Transverse colon (tissue), 3 donors: Measurements from ENCODE around the gene MDH1B.
"Not testable (repeated sequence)": the region's sequence is repeated elsewhere in the genome, so short reads cannot be mapped to it uniquely, and the experiment has no call there.

Experiments
- EP300 ChIP-seq: sonication (generic); formaldehyde crosslinking; IDR thresholded peaks from one replicate; pipeline ENCODE4 v1.6.1; 2017; ENCODE audit warnings: antibody characterized with exemption, low read depth
- TF ChIP-seq, protein P1 (sequence below), 5 experiments: fragments of 200-600 bp in 3 of 5; fragments of 450-650 bp in 2 of 5; sonication (generic) in 3 of 5; IDR thresholded peaks; 1 replicate in 2 of 5; 2 replicates in 3 of 5; pipeline ENCODE4 v1.5.1; 2016 to 2017; ENCODE audit warnings: antibody characterized with exemption in 5 of 5, inconsistent platforms in 3 of 5, mild to moderate bottlenecking in 2 of 5, moderate library complexity in 1 of 5

DNA sequence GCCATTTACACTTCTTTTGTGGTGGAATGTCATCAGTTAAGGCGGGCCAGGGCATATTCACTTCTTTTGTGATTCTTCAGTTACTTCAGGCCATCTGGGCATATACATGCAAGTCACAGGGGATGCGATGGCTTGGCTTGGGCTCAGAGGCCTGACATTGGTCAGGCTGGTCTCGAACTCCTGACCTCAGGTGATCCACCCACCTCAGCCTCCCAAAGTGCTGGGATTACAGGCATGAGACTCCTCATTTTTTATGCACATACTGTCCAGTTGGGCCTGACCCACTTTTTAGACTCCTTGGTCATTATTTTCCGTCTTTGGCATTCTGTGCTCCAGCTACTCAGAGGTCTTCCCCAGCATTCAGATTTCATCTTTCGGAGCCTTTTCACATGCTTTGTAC lies 47.3 kb upstream of the MDH1B start:
- TF ChIP-seq, protein P1, sequence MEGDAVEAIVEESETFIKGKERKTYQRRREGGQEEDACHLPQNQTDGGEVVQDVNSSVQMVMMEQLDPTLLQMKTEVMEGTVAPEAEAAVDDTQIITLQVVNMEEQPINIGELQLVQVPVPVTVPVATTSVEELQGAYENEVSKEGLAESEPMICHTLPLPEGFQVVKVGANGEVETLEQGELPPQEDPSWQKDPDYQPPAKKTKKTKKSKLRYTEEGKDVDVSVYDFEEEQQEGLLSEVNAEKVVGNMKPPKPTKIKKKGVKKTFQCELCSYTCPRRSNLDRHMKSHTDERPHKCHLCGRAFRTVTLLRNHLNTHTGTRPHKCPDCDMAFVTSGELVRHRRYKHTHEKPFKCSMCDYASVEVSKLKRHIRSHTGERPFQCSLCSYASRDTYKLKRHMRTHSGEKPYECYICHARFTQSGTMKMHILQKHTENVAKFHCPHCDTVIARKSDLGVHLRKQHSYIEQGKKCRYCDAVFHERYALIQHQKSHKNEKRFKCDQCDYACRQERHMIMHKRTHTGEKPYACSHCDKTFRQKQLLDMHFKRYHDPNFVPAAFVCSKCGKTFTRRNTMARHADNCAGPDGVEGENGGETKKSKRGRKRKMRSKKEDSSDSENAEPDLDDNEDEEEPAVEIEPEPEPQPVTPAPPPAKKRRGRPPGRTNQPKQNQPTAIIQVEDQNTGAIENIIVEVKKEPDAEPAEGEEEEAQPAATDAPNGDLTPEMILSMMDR (IDR thresholded peaks at IDR 0.05), result not testable (repeated sequence)
- not testable (repeated sequence) for TF ChIP-seq EP300
